ENCODE data around the gene CDH22. TPM values are rescaled to one million over a fixed set of nuclear protein-coding genes. Genes with fewer than 3 reads are reported as not detected.

CDH22 gene
- total RNA-seq, 1 donor from 2014 or later, result 2.0 TPM

DNA sequence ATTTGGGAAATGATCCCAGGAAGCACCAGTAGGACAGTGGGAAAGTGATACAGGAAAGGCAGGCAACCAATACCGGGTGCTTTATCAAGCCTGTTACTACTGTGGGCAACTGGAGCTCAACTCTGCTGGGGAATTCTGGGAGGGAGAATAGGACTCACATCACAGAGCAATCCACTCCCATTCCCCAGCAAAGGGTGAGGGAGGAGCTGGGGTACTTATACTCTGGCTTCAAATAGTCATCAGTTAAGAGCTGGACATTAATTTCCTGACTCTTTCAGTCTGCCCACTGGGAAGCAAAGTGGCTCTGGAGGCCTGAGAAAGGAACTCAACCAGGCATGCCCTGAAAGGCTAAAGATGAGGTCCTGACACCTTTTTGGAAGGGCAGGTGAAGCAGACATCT is 17.5 kb upstream of the CDH22 start:
- no peak for DNase-seq (ENCODE audit: low spot score in 2 of 2)
- FAIRE-seq, result no peak

GRCh38 chr20:46324960-46325703 is 16.8 kb upstream of the CDH22 start:
- FAIRE-seq (no peak), DNase-seq (ENCODE audit: low spot score in 2 of 2) (no peak)

- FAIRE-seq (no peak), DNase-seq (ENCODE audit: low spot score in 2 of 2) (no peak)
Observed at GRCh38 chr20:46324379-46324778, 16.1 kb upstream of the CDH22 start.

GRCh38 chr20:46323557-46323956 is 15.3 kb upstream of the CDH22 start:
- no peak for FAIRE-seq
- no peak for DNase-seq (ENCODE audit: low spot score in 2 of 2)

- no peak for FAIRE-seq
Observed at GRCh38 chr20:46322641-46323040, 14.3 kb upstream of the CDH22 start.

DNA sequence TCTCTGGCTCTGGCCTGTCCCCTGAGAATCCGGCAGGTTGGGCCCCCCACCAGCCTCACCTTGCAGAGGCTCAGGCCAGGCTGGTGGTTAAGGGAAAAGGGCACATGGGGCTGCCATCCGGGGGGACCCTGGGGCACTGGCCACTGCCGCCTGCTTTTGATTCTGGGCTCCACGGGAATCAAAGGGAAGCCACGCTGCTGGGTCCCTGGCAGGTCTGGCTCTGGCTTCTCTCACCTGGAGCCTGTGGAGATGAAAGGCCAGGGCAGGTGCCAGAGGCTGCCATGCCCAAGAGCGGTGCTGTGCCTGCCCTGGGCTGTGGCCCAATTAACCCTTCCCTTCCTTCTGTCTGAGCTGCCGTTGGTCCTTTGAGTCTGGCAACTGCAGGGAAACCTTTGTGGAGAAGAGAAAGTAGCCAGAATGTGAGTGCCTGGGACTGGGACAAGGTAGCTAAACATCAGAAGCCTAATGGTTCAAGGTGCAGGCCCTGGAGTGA is 9.4 kb upstream of the CDH22 start:
- FAIRE-seq (no peak), DNase-seq (ENCODE audit: low spot score in 2 of 2) (no peak)

More at GRCh38 chr20:46322641-46323040, 14.3 kb upstream of the CDH22 start:
- DNase-seq (ENCODE audit: low spot score in 2 of 2), result no peak

DNA sequence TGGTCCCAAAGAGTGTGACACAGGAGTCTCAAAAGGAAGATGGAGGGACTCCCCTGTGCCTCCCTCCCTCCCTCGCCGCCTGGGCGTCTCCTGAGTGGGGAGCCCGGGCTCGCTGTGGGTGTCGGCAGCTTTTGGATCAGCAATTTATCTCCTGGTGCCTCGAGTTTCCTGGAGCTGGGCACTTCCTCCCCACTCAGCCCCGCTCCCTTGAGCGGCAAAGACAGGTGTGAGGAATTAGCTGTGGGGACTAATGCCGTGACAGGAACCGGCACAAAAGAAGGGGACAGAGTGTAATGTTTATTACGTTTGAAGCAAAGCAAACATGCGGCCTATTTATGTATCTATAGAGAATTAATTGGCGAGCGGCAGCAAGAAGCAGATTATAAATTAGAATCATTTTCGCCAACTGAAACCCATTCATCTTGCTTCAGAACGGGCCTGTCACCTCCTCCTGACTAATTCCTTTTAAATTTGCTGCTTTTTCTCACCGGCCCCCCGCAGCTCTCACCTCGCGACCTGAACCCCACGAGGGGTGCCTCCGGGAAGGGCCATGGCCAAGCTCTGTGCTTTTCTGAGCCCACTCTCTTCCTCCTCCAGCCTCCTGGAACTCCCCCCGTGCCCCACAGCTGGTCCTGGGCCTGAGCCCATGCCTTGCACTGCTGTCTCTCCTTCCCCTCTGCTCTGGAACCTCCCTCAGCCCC is 8.8 kb upstream of the CDH22 start:
- FAIRE-seq (no peak), DNase-seq (ENCODE audit: low spot score in 2 of 2) (no peak)

DNA sequence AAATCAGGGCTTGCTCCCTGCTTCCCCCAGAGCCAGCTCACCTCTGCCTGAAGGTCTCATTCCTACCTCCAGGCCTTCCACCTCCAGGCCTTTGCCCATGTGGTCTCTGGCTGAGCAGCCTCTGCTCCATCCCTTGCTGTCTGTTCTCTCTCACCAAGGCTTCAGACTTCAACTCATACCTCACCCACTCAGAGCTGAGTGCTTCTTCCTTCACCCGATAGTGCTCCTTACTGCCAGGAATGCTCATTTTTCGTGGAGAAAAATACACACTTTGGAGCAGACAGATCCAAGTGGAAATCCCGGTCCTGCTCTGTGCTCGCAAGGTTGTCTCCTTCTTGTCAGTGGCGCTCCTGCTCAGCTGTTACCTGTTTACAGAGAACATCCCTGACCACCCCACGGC is 7.0 kb upstream of the CDH22 start:
- FAIRE-seq (no peak), DNase-seq (ENCODE audit: low spot score in 2 of 2) (no peak)

DNA sequence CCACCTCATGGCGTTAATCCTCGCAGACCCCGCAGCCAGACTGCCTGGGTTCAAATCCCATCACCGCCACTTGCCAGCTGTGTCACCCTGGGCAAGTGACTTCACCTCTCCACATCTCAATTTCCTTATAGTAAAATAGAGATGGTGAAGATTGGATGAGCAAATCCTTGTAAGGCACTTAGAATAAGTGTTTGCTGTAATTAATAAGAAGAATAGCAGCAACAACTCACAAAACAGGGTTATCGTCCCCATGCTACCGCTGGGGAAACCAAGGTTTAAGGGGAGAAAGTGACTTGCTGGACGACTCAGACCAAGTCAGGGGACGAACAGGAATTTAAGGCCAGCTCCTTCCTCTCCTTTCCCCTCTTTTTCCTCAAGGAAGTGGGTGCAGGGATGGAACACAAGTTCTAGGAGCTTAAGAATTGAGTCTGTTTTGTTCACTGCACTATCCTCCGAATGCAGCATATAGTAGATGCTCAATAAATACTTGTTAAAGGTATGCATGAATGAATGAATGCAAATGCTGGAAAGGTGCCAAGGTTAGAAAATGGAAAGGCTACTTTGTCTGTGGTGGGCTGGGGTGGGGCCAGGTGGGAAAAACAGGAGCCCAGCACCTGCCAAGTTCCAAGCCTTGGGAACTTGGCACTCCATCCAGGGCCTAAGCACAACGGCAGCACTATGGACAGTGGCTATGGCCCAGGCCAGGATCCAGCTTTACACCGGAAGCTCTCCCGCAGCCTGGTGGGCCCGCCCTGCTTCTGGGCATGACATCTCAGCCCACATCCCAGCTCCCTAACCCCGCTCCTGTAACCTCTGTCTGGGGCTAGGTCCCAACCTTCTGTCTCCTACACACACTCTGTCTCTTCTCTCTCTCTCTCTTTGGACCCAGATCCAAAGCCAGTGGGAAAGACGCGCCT is 4.9 kb upstream of the CDH22 start:
- DNase-seq (ENCODE audit: low spot score in 2 of 2) (no peak), FAIRE-seq (no peak)

DNA sequence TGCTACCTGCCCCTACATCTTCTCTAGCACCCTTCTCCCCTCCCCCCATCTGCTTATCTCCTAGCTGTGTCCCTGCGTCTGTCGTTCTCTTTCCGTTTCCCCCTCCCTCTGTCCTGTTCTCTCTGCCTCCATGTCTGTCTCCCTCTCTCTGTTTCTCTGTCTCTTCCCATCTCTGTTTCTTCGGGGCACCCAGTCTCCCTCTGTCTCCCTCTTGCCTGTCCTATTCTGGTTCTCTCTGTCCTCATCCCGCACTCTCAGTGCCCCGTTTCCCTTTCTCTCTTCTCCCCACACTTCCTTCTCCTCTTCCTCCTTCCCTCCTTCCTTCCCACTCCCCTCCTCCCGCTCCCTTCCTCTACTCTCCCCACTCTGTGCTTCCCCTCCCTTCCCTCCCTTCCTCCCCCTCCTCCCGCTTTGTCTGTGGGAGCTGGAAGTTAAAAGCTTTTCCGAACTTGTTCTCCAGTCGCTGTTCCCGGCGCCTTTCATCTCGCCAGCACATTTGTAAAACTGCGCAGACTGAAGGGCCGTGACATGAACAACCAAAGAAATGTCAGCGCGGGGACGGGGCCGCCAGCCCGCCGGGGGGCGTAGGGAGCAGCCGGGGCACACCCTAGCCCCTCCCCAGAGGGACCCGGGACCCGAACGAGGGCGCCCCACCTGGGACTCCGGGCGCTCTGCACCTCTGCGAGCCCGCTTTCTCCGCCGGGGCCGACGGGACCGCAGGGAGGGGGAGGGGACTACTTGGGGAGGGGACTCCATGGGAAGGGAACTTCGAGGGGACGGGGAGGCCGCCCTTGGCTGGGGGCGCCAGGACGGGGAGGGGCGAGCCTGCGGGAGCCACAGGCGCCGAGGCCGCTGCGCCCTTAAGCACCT is 4.0 kb upstream of the CDH22 start:
- DNase-seq (ENCODE audit: low spot score in 2 of 2) (no peak), FAIRE-seq (no peak)

DNA sequence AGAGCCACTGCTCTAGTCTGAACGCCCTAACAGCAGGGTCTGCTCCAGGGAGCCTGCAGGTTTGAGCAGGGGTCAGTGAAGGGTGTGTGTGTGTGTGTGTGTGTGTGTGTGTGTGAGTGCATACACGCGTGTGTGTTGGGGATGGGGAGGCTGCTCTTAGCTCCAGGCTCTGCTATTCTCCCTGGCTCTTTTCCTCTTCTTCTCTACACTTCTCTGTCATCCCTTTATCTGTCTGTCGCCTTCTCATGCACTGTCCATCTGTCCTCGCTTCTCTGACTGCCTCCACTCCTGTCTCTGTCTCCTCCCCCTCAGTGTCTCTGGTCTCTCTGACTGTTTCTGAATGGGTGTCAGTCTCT is 3.4 kb upstream of the CDH22 start:
- FAIRE-seq (no peak), DNase-seq (ENCODE audit: low spot score in 2 of 2) (no peak)

- DNase-seq (ENCODE audit: low spot score in 2 of 2) (no peak), FAIRE-seq (no peak)
Observed at GRCh38 chr20:46311039-46311650, 2.8 kb upstream of the CDH22 start.

GRCh38 chr20:46309945-46310344 is 1.6 kb upstream of the CDH22 start:
- DNase-seq (ENCODE audit: low spot score in 2 of 2), result no peak
- FAIRE-seq, result no peak

DNA sequence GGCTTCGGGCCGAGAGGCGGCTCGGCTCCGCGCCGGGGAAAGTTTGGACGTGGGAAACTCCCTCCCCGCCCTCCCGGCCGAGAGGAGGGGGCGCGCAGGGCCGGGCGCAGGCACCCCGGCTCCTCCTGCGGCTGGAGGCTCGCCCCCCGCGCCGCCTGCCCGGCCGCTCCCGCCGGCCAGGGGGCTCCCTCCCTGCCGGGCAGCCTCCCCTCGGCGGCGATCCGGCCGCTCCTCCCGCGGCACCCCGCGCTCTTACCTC is 370 bp downstream of the CDH22 start:
- FAIRE-seq (no peak), DNase-seq (ENCODE audit: low spot score in 2 of 2) (peak in 1 of 2 donors; percentile 37)

GRCh38 chr20:46307139-46307998 is 929 bp downstream of the CDH22 start:
- FAIRE-seq (no peak), DNase-seq (ENCODE audit: low spot score in 2 of 2) (peak; percentile 76 to 77)

- FAIRE-seq, result no peak
Observed at GRCh38 chr20:46306743-46307138, 1.6 kb downstream of the CDH22 start.

GRCh38 chr20:46305973-46306360 is 2.3 kb downstream of the CDH22 start:
- no peak for FAIRE-seq
- no peak for DNase-seq (ENCODE audit: low spot score in 2 of 2)

More at GRCh38 chr20:46306743-46307138, 1.6 kb downstream of the CDH22 start:
- DNase-seq (ENCODE audit: low spot score in 2 of 2), result no peak

DNA sequence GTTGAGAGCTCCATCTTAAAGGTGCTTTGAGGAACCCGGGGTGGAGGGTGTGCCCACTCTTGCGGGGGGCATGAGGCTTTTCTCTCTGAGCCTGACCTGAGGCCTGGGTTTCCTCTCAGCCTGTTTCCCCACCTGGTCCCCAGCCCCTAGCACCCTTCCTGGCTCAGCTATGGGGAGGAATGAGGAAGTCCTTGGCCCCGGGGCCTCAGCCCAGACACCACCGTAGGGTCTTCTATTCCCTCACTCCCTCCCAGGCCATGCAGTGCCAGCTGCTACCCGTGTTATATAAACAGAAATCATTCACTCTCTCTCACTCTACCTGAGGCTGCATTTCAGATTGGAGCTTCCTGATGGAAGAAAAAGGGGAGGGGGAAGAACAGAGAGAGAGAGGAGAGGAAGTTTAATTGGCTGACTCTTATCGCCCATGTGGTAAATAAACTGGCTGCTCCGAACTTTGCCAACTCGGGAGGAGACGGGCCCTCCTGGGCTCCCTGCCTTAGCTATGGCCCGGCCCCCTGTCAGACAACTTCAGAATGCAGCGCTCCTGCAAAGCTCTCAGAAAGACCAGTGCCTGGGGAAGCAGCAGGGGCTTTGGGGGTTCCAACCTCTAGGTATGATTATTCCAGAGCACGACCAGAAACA is 2.8 kb downstream of the CDH22 start:
- DNase-seq (ENCODE audit: low spot score in 2 of 2) (no peak), FAIRE-seq (no peak)

Data from frontal cortex (tissue), 4 donors.